BLaER1 (cell line): Measurements from ENCODE around the gene DKC1.

ENCODE experiments used
- H3K27ac ChIP-seq: shearing (Covaris generic); formaldehyde crosslinking; 2 replicates; pipeline ENCODE4 v1.8.1; 2022
- H3K27me3 ChIP-seq: shearing (Covaris generic); formaldehyde crosslinking; 2 replicates; pipeline ENCODE4 v1.8.1; 2022
- H3K36me3 ChIP-seq: shearing (Covaris generic); formaldehyde crosslinking; 2 replicates; pipeline ENCODE4 v1.8.1; 2022
- H3K4me1 ChIP-seq: shearing (Covaris generic); formaldehyde crosslinking; 2 replicates; pipeline ENCODE4 v1.8.1; 2022
- H3K4me2 ChIP-seq: shearing (Covaris generic); formaldehyde crosslinking; 2 replicates; pipeline ENCODE4 v1.8.1; 2022
- H3K4me3 ChIP-seq: shearing (Covaris generic); formaldehyde crosslinking; 2 replicates; pipeline ENCODE4 v1.8.1; 2022
- H3K9ac ChIP-seq: shearing (Covaris generic); formaldehyde crosslinking; 2 replicates; pipeline ENCODE4 v1.8.1; 2022
- H3K9me3 ChIP-seq: shearing (Covaris generic); formaldehyde crosslinking; 2 replicates; pipeline ENCODE4 v1.8.1; 2022
- H4K20me1 ChIP-seq: shearing (Covaris generic); formaldehyde crosslinking; 2 replicates; pipeline ENCODE4 v1.8.1; 2022
- Cebpa-rat ChIP-seq: shearing (Covaris generic); IDR thresholded peaks from 2 replicates; pipeline ENCODE4 v1.8.1; 2022

The DKC1 gene

GRCh38 chrX:154727418-154727817, 35.2 kb upstream of the DKC1 start:
- Histone ChIP-seq H3K4me1 (peaks cover 35% of the 10 kb centered on the region), H3K9ac (no peak overlapping the region)

DNA sequence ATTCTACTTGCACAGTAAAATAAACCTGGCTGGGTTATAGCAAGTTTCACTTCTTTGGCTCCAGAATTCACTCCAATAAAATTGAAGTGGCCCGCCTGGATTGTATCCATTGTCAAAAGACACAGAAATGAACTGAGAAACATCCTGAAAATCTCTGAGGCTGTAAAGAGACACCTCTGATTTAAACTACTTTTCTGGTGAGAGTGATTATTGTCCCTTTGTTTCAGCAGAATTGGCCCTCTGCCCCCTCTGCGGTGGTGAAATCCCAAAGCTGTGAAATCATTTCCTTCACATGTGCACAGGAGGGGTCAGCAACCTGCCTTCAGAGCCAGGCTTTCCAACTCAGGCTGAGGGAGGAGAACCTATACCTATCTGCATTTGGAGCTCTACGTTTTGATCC, 34.8 kb upstream of the DKC1 start:
- H3K4me1 ChIP-seq = peaks cover 40% of the 10 kb centered on the region
- no peak overlapping the region for H3K9ac ChIP-seq
- TF ChIP-seq Cebpa-rat = no peak
- H3K9me3 ChIP-seq = no peaks in the 10 kb centered on the region
- no peak overlapping the region for H3K27ac ChIP-seq
- no peak overlapping the region for H3K4me2 ChIP-seq
- H3K4me3 ChIP-seq = no peak overlapping the region
- H3K27me3 ChIP-seq = peaks cover 91% of the 10 kb centered on the region
- no peaks in the 10 kb centered on the region; the same call in 1 of the 2 replicates for H4K20me1 ChIP-seq
- no peaks in the 10 kb centered on the region for H3K36me3 ChIP-seq

More at GRCh38 chrX:154727418-154727817, 35.2 kb upstream of the DKC1 start:
- no peak for TF ChIP-seq Cebpa-rat
- peaks cover 87% of the 10 kb centered on the region for H3K27me3 ChIP-seq
- no peaks in the 10 kb centered on the region; the same call in 1 of the 2 replicates for H4K20me1 ChIP-seq
- no peak overlapping the region for H3K4me3 ChIP-seq
- no peaks in the 10 kb centered on the region for H3K36me3 ChIP-seq
- no peaks in the 10 kb centered on the region for H3K9me3 ChIP-seq
- H3K4me2 ChIP-seq = no peak overlapping the region
- no peak overlapping the region for H3K27ac ChIP-seq

- Histone ChIP-seq H3K36me3 (no peaks in the 10 kb centered on the region), H3K4me3 (no peak overlapping the region), H3K4me1 (peaks cover 47% of the 10 kb centered on the region), H4K20me1 (no peaks in the 10 kb centered on the region; the same call in 1 of the 2 replicates), H3K4me2 (no peak overlapping the region), H3K27ac (no peak overlapping the region), H3K9me3 (no peaks in the 10 kb centered on the region), H3K27me3 (peaks cover 94% of the 10 kb centered on the region), H3K9ac (no peak overlapping the region)
- TF ChIP-seq Cebpa-rat = no peak
Measured at GRCh38 chrX:154728431-154729190, 34.1 kb upstream of the DKC1 start.

DNA sequence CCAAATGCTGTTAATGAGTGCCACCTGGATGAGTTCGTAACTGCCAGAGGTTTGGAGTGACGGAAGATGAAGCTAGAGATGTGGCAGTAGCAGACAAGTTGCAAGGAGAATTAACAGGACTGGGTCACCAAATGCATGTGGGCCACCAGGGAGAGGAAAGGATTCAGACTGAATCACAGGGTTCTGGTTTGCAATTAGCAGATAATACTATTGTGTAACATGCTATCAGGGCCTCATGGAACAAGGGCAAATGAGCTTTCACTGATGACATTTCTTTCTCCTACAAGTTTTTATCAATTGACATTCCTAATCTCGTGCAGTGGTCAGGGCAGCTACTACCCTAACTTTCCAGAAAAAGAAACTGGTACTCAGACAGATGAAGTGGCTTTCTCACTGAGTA, 33.2 kb upstream of the DKC1 start:
- TF ChIP-seq Cebpa-rat = no peak
- Histone ChIP-seq H3K27me3 (peaks cover 96% of the 10 kb centered on the region), H3K4me2 (peak overlapping the region; percentile 4; the same call in 1 of the 2 replicates), H4K20me1 (peaks cover 6% of the 10 kb centered on the region; the same call in 1 of the 2 replicates), H3K4me3 (no peak overlapping the region), H3K27ac (no peak overlapping the region), H3K9me3 (no peaks in the 10 kb centered on the region), H3K9ac (no peak overlapping the region), H3K36me3 (no peaks in the 10 kb centered on the region), H3K4me1 (peaks cover 55% of the 10 kb centered on the region)

- peak overlapping the region; percentile 4; the same call in 1 of the 2 replicates for H3K4me2 ChIP-seq
- no peak for TF ChIP-seq Cebpa-rat
Measured at GRCh38 chrX:154730253-154730891, 32.3 kb upstream of the DKC1 start.

DNA sequence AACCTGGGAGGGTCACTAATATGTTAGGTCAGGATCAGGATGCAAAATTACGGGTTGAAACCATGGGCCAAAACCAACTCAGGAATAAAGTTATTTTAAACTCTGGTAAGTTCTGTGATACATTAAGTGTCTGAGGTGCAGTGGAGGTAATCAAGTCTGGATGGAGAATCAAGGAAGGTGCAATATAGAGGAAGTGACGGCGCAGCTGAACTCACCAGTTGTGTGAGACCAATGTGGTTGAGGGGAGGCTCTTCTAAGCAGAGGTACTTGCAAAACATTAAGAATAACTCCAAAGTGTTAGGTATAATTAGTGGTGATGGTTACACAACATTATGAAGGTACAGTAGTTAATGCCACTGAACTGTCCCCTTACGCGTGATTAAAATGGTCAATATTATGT, 31.5 kb upstream of the DKC1 start:
- Histone ChIP-seq H3K9me3 (no peaks in the 10 kb centered on the region), H3K27me3 (peaks cover 97% of the 10 kb centered on the region)

More at GRCh38 chrX:154730253-154730891, 32.3 kb upstream of the DKC1 start:
- Histone ChIP-seq H4K20me1 (peaks cover 8% of the 10 kb centered on the region; the same call in 1 of the 2 replicates), H3K9me3 (no peaks in the 10 kb centered on the region), H3K4me3 (no peak overlapping the region), H3K36me3 (no peaks in the 10 kb centered on the region), H3K27me3 (peaks cover 94% of the 10 kb centered on the region), H3K4me1 (peaks cover 65% of the 10 kb centered on the region), H3K27ac (no peak overlapping the region), H3K9ac (no peak overlapping the region)

DNA sequence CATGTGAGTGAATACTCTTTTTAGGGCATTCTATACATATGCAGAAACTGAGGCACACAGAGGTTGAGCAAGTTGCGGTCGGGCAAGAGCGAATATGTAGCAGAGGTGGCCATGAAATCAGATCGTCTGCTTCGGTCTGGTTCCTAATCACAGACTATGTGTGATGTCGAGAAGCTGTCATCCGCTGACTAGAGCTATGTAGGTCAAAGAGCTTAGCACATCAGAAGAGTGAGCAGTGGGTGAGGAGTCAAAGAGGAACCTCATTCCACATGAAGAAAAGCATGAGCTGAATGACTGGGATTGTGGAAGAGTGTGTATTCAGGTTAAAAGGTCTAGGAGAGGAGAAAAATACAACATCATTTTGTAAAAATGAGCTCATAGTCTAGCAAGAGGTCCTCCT, 30.8 kb upstream of the DKC1 start:
- H3K36me3 ChIP-seq = no peaks in the 10 kb centered on the region
- peaks cover 8% of the 10 kb centered on the region; the same call in 1 of the 2 replicates for H4K20me1 ChIP-seq
- no peak overlapping the region for H3K9ac ChIP-seq
- peaks cover 97% of the 10 kb centered on the region for H3K27me3 ChIP-seq
- no peak overlapping the region for H3K27ac ChIP-seq
- H3K4me2 ChIP-seq = no peak overlapping the region
- H3K9me3 ChIP-seq = no peaks in the 10 kb centered on the region
- peaks cover 80% of the 10 kb centered on the region for H3K4me1 ChIP-seq
- H3K4me3 ChIP-seq = no peak overlapping the region
- TF ChIP-seq Cebpa-rat = no peak

More for the DNA sequence above, 31.5 kb upstream of the DKC1 start:
- TF ChIP-seq Cebpa-rat = no peak
- Histone ChIP-seq H3K9ac (no peak overlapping the region), H3K4me1 (peaks cover 73% of the 10 kb centered on the region), H3K4me3 (no peak overlapping the region), H3K4me2 (no peak overlapping the region), H3K27ac (no peak overlapping the region), H4K20me1 (peaks cover 8% of the 10 kb centered on the region; the same call in 1 of the 2 replicates), H3K36me3 (no peaks in the 10 kb centered on the region)

GRCh38 chrX:154732421-154733065, 30.1 kb upstream of the DKC1 start:
- Histone ChIP-seq H3K4me1 (peaks cover 86% of the 10 kb centered on the region), H3K4me2 (peak overlapping the region; percentile 64), H3K9ac (peak overlapping the region; percentile 15; the same call in 1 of the 2 replicates), H3K4me3 (no peak overlapping the region), H4K20me1 (peaks cover 8% of the 10 kb centered on the region; the same call in 1 of the 2 replicates), H3K36me3 (no peaks in the 10 kb centered on the region), H3K27ac (0 out of 2 replicates have a peak overlapping the region, but pooled peaks have one; percentile 31), H3K27me3 (peaks cover 97% of the 10 kb centered on the region), H3K9me3 (no peaks in the 10 kb centered on the region)
- TF ChIP-seq Cebpa-rat = no peak

GRCh38 chrX:154733066-154733425, 29.6 kb upstream of the DKC1 start:
- H3K4me3 ChIP-seq = no peak overlapping the region

More at GRCh38 chrX:154733066-154733425, 29.6 kb upstream of the DKC1 start:
- peak overlapping the region; percentile 64 for H3K4me2 ChIP-seq
- no peak overlapping the region; the same call in 1 of the 2 replicates for H3K9ac ChIP-seq
- TF ChIP-seq Cebpa-rat = no peak
- H3K9me3 ChIP-seq = no peaks in the 10 kb centered on the region
- no peaks in the 10 kb centered on the region for H3K36me3 ChIP-seq
- peaks cover 8% of the 10 kb centered on the region; the same call in 1 of the 2 replicates for H4K20me1 ChIP-seq
- H3K27ac ChIP-seq = 0 out of 2 replicates have a peak overlapping the region, but pooled peaks have one; percentile 31
- peaks cover 89% of the 10 kb centered on the region for H3K4me1 ChIP-seq
- H3K27me3 ChIP-seq = peaks cover 97% of the 10 kb centered on the region
